ENCODE results near the gene NTNG2.

DNA sequence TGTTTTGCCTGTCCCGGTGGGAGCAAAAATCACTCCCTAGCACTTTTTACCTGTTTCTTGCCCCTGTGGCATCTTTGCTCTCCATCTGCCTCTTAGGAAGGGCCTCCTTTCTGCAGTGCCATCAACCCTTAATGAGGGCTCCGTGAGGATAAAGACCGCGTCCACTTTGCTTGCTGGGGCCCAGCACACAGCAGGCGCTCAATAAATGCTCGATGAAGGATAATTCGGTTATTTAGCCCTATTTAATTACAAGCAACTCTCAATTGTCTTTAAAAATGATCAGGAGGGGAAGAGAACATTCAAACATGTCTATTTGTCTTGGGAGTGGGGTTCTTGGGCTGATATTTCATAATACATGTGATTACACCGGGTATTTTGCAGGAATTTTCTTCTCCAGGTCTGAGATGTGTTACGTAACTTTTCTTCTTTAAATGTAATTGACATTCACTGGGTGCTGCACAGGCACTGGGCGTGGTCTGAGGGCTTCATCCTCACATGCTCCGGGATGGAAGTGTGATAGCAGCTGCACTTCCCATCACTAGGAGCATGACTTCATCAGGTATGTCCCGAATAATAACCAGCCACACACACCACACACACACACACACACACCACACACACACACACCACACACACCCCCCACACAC is 19.8 kb upstream of the NTNG2 start:
- TF ChIP-seq, protein P1, sequence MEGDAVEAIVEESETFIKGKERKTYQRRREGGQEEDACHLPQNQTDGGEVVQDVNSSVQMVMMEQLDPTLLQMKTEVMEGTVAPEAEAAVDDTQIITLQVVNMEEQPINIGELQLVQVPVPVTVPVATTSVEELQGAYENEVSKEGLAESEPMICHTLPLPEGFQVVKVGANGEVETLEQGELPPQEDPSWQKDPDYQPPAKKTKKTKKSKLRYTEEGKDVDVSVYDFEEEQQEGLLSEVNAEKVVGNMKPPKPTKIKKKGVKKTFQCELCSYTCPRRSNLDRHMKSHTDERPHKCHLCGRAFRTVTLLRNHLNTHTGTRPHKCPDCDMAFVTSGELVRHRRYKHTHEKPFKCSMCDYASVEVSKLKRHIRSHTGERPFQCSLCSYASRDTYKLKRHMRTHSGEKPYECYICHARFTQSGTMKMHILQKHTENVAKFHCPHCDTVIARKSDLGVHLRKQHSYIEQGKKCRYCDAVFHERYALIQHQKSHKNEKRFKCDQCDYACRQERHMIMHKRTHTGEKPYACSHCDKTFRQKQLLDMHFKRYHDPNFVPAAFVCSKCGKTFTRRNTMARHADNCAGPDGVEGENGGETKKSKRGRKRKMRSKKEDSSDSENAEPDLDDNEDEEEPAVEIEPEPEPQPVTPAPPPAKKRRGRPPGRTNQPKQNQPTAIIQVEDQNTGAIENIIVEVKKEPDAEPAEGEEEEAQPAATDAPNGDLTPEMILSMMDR (IDR thresholded peaks at IDR 0.05; ENCODE audit: insufficient read depth, low read length, poor library complexity, severe bottlenecking): no peak
- no peak for TF ChIP-seq EZH2phosphoT487 (conservative IDR thresholded peaks at IDR 0.05; ENCODE audit: low read length)

Measured in SU-DHL-6 (cell line).